ENCODE results near the gene PLAAT2.
"Not testable (repeated sequence)": the region's sequence is repeated elsewhere in the genome, so short reads cannot be mapped to it uniquely, and the experiment has no call there.

Gene PLAAT2

DNA sequence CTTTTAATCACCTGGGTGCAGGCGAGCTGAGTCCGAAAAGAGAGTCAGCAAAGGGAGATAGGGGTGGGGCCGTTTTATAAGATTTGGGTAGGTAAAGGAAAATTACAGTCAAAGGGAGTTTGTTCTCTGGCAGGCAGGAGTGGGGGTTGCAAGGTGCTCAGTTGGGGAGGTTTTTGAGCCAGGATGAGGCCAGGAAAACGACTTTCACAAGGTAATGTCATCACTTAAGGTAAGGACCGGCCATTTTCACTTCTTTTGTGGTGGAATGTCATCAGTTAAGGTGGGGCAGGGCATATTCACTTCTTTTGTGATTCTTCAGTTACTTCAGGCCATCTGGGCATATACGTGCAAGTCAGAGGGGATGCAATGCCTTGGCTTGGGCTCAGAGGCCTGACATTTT is 33.8 kb downstream of the PLAAT2 start:
- H3K27ac Mint-ChIP-seq; H3K36me3 Mint-ChIP-seq; H3K9me3 Mint-ChIP-seq; DNase-seq; ATAC-seq (replicated peaks); H3K4me3 Mint-ChIP-seq: not testable (repeated sequence)
- Mint-ChIP-seq H3K4me1 (peaks cover 9 to 15% of the 10 kb centered on the region in 2 donors), H3K27me3 (peaks cover 0 to 12% of the 10 kb centered on the region in 2 donors)

DNA sequence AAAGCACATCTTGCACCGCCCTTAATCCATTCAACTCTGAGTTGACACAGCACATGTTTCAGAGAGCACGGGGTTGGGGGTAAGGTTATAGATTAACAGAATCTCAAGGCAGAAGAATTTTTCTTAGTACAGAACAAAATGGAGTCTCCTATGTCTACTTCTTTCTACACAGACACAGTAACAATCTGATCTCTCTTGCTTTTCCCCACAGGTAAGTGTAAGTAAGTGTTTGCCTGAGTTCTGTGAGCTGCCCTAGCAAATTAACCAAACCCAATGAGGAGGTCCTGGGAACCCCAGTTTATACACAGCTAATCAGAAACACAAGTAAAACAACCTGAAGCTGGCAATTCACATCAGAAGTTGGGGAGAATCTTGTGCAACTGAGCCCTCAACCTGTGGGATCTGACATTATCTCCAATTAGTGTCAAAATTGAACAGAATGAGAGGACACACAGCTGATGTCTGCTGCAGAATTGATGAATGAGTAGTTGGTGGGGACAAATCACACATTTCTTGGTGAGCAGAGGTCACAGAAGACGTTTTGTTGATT is 34.4 kb downstream of the PLAAT2 start:
- H3K4me3 Mint-ChIP-seq; H3K27ac Mint-ChIP-seq; ATAC-seq (replicated peaks); H3K9me3 Mint-ChIP-seq; DNase-seq; H3K36me3 Mint-ChIP-seq: not testable (repeated sequence)
- peaks cover 9 to 15% of the 10 kb centered on the region in 2 donors for H3K4me1 Mint-ChIP-seq
- H3K27me3 Mint-ChIP-seq = peaks cover 1 to 13% of the 10 kb centered on the region in 2 donors

DNA sequence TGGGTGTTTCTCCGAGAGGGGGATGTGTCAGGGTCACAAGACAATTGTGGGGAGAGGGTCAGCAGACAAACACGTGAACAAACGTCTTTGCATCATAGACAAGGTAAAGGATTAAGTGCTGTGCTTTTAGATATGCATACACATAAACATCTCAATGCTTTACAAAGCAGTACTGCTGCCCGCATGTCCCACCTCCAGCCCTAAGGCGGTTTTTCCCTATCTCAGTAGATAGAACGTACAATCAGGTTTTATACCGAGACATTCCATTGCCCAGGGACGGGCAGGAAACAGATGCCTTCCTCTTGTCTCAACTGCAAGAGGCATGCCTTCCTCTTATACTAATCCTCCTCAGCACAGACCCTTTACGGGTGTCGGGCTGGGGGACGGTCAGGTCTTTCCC is 35.0 kb downstream of the PLAAT2 start:
- H3K27me3 Mint-ChIP-seq = peaks cover 8 to 20% of the 10 kb centered on the region in 2 donors
- not testable (repeated sequence) for H3K9me3 Mint-ChIP-seq; ATAC-seq (replicated peaks); DNase-seq; H3K4me3 Mint-ChIP-seq; H3K36me3 Mint-ChIP-seq; H3K27ac Mint-ChIP-seq
- H3K4me1 Mint-ChIP-seq = peaks cover 9 to 15% of the 10 kb centered on the region in 2 donors

DNA sequence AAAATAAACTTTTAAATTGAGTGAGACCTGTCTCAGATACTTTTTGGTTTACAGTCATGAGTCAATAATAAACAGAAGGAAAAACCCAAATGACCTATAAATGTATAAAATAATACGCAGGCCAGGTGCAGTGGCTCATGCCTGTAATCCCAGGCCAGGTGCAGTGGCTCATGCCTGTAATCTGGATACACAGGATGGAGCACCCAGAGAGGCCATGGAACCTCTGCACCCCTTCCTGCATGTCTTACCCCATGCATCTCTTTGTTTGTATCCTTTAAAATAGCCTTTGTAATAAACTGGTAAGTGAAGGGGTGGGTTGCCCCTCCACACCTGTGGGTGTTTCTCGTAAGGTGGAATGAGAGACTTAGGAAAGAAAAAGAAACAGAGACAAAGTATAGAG is 35.5 kb downstream of the PLAAT2 start:
- Mint-ChIP-seq H3K9me3 (peaks cover 5 to 8% of the 10 kb centered on the region in 2 donors), H3K4me3 (no peak overlapping the region), H3K27me3 (peaks cover 9 to 20% of the 10 kb centered on the region in 2 donors), H3K27ac (no peak overlapping the region), H3K36me3 (no peaks in the 10 kb centered on the region), H3K4me1 (peaks cover 9 to 15% of the 10 kb centered on the region in 2 donors)
- ATAC-seq (replicated peaks) (no peak), DNase-seq (no peak)

DNA sequence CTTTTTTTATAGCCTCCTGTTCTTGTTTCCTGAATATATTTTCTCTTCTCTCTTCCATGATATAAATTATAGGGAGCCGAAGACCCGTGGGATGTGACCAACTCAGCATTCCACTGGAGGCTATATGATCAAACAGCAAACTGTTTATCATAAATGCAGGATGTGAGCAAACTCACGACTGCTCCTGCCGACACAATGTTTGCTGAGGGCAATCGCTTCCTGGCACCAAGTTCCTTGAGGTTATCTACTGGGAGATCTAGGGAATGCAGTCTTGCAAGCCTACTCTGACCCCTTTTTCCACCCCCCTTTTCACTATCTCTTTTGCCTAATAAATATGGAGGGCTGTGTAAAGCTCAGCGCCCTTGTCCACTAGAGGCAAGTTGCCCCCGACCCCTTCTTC is 40.0 kb downstream of the PLAAT2 start:
- DNase-seq (no peak), ATAC-seq (replicated peaks) (no peak)
- Mint-ChIP-seq H3K27ac (no peak overlapping the region), H3K27me3 (peaks cover 13 to 14% of the 10 kb centered on the region in 2 donors), H3K4me1 (no peaks in the 10 kb centered on the region), H3K36me3 (peaks cover 0 to 3% of the 10 kb centered on the region in 2 donors), H3K9me3 (peaks cover 11 to 14% of the 10 kb centered on the region in 2 donors), H3K4me3 (no peak overlapping the region)

DNA sequence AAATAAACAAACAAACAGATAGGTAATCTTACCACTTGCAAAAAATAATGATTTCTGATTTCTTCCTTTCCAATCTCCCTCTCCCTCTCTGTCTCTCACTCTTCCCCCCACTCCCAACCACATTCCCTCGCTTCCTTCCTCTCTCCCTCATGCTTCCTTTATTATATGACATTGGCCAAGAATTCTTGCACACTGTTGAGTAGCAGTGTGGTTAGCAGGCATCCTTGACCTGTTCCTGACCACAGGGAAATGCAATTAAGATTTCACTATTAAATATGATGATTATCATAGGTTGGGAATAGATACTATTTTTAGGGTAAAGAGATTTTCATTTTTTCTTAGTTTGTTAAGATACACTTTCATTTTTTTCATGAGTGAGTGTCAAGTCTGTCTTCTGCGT is 41.3 kb downstream of the PLAAT2 start:
- Mint-ChIP-seq H3K4me1 (no peaks in the 10 kb centered on the region), H3K27ac (no peak overlapping the region), H3K36me3 (peaks cover 0 to 3% of the 10 kb centered on the region in 2 donors), H3K27me3 (peaks cover 8 to 13% of the 10 kb centered on the region in 2 donors), H3K4me3 (no peak overlapping the region), H3K9me3 (peaks cover 11 to 14% of the 10 kb centered on the region in 2 donors)
- DNase-seq (no peak), ATAC-seq (replicated peaks) (no peak)

DNA sequence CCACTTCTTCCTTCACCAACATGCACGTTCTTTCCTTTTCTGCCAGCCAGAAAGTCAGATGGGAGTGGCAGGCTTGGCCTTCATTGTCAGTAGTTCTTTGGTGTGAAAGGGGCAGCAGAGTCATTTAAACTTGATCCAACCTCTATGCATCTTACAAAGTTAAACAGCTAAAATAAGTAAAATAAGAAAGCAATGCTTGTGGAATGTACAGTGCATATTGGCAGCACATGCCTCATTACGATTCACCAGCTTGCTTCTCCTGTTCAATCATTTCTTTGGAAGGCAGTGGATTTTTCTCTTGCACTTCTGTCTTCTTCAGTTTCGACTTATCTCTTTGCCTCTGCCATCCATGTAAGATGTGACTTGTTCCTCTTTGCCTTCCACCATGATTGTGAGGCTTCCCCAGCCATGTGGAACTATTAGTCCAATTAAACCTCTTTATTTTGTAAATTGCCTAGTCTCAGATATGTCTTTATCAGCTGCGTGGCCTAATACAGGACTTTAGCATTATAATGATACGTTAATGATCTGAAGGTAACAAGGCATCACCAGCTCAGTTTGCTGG is 42.5 kb downstream of the PLAAT2 start:
- H3K36me3 Mint-ChIP-seq = peaks cover 0 to 3% of the 10 kb centered on the region in 2 donors

DNA sequence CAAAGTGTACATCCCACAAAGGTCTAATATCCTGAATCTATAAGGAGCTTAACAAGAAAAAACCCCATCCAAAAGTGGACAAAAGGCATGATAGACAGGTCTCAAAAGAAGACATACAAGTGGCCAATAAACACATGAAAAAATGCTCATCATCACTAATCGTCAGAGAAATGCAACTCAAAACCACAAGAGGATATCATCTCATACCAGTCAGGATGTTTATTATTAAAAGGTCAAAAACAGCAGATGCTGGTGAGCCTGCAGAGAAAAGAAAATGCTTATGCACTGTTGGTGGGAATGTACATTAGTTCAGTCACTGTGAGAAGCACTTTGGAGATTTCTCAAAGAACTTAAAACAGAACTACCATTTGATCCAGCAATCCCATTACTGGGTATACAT is 44.6 kb downstream of the PLAAT2 start:
- H3K36me3 Mint-ChIP-seq = peaks cover 0 to 3% of the 10 kb centered on the region in 2 donors
- no peaks in the 10 kb centered on the region for H3K4me1 Mint-ChIP-seq
- no peak overlapping the region for H3K27ac Mint-ChIP-seq
- ATAC-seq (replicated peaks) (no peak), DNase-seq (no peak)
- peaks cover 8 to 12% of the 10 kb centered on the region in 2 donors for H3K9me3 Mint-ChIP-seq
- H3K27me3 Mint-ChIP-seq = peaks cover 4 to 9% of the 10 kb centered on the region in 2 donors
- no peak overlapping the region for H3K4me3 Mint-ChIP-seq

More for the DNA sequence above, 42.5 kb downstream of the PLAAT2 start:
- H3K4me3 Mint-ChIP-seq = no peak overlapping the region
- peaks cover 8 to 13% of the 10 kb centered on the region in 2 donors for H3K27me3 Mint-ChIP-seq
- no peaks in the 10 kb centered on the region for H3K4me1 Mint-ChIP-seq
- no peak overlapping the region for H3K27ac Mint-ChIP-seq
- DNase-seq = no peak
- ATAC-seq (replicated peaks) = no peak
- peaks cover 11 to 14% of the 10 kb centered on the region in 2 donors for H3K9me3 Mint-ChIP-seq

DNA sequence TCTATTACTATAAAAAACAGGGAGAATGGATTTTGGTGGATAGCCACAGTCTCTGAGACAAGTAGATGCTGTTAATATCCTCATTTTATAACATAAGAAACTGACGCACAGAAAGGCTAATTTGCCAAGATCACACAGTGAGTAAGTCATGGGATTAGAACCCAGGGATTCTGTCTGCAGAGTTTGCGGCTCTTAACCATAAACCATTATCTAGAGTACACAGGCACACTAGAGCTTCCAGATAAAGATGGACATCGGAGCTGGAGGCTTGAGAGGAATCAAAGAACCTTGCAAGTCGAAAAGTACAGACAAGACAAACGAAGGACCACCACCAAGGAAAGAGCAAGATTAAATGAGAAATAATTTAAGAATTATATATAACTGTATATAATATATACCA is 46.0 kb downstream of the PLAAT2 start:
- Mint-ChIP-seq H3K4me3 (no peak overlapping the region), H3K9me3 (peaks cover 6% of the 10 kb centered on the region in 2 donors), H3K27me3 (peaks cover 0 to 4% of the 10 kb centered on the region in 2 donors), H3K4me1 (no peaks in the 10 kb centered on the region), H3K27ac (no peak overlapping the region), H3K36me3 (peaks cover 0 to 3% of the 10 kb centered on the region in 2 donors)
- ATAC-seq (replicated peaks) (no peak), DNase-seq (no peak)

DNA sequence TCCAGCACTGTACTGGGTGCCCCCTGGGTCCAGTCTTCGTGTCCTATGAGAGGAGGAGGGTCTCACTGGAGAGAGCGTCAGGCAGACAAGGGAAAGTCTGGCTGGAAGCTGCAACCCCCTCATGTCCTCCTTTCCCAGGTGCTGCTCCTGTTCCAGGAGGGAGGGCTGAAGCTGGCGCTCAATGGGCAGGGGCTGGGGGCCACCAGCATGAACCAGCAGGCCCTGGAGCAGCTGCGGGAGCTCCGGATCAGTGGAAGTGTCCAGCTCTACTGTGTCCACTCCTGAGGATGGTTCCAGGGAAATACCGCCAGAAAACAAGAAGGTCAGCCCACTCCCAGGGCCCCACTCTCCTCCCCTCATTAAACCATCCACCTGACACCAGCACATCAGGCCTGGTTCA is 47.1 kb downstream of the PLAAT2 start:
- DNase-seq = no peak
- no peak for ATAC-seq (replicated peaks)
- Mint-ChIP-seq H3K27me3 (no peaks in the 10 kb centered on the region), H3K36me3 (peaks cover 0 to 3% of the 10 kb centered on the region in 2 donors), H3K4me1 (no peaks in the 10 kb centered on the region), H3K27ac (no peak overlapping the region), H3K9me3 (peaks cover 6% of the 10 kb centered on the region in 2 donors), H3K4me3 (no peak overlapping the region)

DNA sequence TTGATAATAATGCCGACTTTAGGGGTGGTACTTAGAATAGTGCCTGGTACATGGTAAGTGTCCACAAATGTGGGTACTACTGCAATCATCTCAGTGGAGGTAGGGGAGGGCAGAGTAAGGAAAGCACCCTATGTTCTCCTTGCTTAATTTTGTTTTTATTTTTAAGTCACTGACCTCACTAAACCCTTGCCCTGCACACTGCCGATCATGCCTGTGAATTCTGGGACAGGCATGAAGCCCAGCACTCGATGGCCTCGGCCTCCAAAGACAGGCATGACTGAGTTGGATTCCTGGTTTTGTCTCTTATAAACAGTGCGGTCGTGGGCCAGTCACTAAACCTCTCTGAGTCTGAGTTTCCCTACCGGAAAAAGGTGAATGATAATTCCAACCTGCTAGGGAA is 50.4 kb downstream of the PLAAT2 start:
- no peak for ATAC-seq (replicated peaks)
- H3K4me3 Mint-ChIP-seq = no peak overlapping the region
- DNase-seq = no peak
- H3K27me3 Mint-ChIP-seq = peaks cover 9 to 18% of the 10 kb centered on the region in 2 donors
- no peaks in the 10 kb centered on the region for H3K9me3 Mint-ChIP-seq
- no peaks in the 10 kb centered on the region for H3K4me1 Mint-ChIP-seq
- no peaks in the 10 kb centered on the region for H3K36me3 Mint-ChIP-seq
- no peak overlapping the region for H3K27ac Mint-ChIP-seq

DNA sequence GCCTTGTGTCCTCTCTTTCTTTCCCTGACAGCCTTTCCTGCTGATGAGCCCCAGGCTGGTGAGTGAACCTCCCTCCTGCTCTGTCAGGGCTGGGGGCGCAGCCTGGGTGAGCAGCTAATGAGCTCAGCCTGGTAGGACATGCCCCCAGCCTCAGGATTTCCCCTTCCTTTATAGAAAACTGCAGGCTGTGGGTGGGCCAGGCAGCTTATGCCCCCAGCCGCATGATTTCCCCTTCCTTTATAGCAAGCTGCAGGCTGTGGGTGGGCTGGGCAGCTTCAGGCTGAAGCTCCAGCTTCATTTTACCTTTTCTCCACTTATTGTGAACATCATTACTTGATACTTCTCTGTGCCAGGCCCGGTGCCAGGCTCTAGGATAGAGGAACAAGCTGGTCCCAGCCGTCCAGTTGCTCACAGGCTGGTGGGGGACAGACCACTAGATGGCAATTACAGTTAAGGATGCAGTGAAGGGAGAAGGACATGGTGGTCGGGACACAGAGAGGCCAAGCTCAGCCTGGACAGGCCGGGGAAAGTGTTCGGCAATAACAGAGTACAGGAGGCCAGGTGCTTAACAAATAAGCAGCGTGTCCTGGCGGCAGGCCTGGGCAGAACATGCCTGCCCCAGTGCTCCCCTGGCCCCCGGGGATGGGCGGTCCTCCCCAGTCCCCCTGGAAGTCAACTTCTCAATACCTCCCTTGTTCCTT is 52.0 kb downstream of the PLAAT2 start:
- Mint-ChIP-seq H3K4me1 (peaks cover 0 to 3% of the 10 kb centered on the region in 2 donors), H3K27ac (no peak overlapping the region), H3K4me3 (no peak overlapping the region), H3K36me3 (no peaks in the 10 kb centered on the region), H3K9me3 (no peaks in the 10 kb centered on the region), H3K27me3 (peaks cover 21 to 33% of the 10 kb centered on the region in 2 donors)
- ATAC-seq (replicated peaks) (no peak), DNase-seq (no peak)

DNA sequence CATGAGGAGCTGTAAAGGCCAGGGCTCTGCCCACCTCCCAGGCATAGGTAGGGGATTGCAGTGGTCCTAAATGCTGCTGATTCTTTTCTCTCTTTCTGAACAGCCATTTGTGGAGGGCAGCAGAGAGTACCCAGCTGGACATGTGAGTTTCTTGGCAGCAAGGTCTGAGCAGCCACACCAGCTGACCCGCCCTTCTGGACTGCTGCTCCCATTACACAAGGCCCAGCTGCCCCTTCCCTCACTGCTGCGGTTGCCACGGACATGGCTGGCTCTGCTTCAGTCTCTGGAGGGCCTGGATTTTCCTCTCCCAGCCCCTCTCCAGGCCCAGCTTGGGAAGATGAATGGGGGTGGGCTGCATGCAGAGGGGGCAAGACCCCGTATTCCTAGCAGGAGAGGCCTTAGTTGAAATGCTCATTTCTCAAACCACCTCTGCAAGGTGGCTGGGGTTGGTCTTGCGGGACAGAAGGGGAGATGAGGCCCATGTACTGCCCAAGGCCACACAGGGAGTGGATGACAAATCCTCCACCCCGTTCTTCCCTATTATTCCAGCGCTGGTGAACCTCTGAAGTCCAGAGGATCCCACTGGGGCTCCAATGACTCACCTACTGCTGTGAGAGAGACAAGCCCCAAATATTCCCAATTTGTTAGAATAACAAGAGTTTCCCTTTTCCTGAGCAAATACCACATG is 52.7 kb downstream of the PLAAT2 start:
- no peak for ATAC-seq (replicated peaks)
- no peak overlapping the region for H3K4me3 Mint-ChIP-seq
- peaks cover 0 to 10% of the 10 kb centered on the region in 2 donors for H3K4me1 Mint-ChIP-seq
- no peaks in the 10 kb centered on the region for H3K36me3 Mint-ChIP-seq
- no peak overlapping the region for H3K27ac Mint-ChIP-seq
- no peaks in the 10 kb centered on the region for H3K9me3 Mint-ChIP-seq
- no peak for DNase-seq
- H3K27me3 Mint-ChIP-seq = peaks cover 24 to 40% of the 10 kb centered on the region in 2 donors

DNA sequence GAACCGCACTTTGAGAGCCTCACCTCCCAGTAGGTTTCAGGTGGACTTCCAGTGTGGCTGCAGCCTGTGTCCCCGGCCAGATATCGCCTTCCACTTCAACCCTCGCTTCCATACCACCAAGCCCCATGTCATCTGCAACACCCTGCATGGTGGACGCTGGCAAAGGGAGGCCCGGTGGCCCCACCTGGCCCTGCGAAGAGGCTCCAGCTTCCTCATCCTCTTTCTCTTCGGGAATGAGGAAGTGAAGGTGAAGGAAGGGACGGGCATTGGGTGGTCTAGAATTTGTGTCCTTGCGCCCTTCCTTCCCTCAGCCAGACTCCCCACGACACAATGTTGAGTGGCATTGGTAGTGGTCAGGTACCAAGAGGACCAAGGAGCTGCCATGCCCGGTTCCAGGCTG is 54.4 kb downstream of the PLAAT2 start:
- H3K9me3 Mint-ChIP-seq = no peaks in the 10 kb centered on the region
- no peak overlapping the region for H3K27ac Mint-ChIP-seq
- H3K36me3 Mint-ChIP-seq = no peaks in the 10 kb centered on the region
- H3K4me1 Mint-ChIP-seq = peaks cover 0 to 13% of the 10 kb centered on the region in 2 donors
- H3K27me3 Mint-ChIP-seq = peaks cover 32 to 44% of the 10 kb centered on the region in 2 donors
- no peak overlapping the region for H3K4me3 Mint-ChIP-seq
- no peak for ATAC-seq (replicated peaks)
- no peak for DNase-seq

Measured in stimulated activated naive B cell treated with anti-CD40 and anti-IgM and Interleukin-4, amounts not matched to agents 10 μg/mL and 1 μg/mL and 100 μg/mL, for 72 hours (primary cell).